Posterior cingulate gyrus (tissue), 11 donors: ENCODE results near the gene KLK2.

Experiments
- DNase-seq, 10 donors: peaks; one replicate each; pipeline versions ENCODE4 v3.0.0 to v3.0.0-alpha.2; 2020 to 2021; ENCODE audit warnings: mixed read lengths in 3 of 10
- intact Hi-C: fragments of 100-400 bp; cut with DNase I; formaldehyde crosslinking; loops from one replicate; pipeline ENCODE4 v1.15.1; 2023

KLK2 gene

GRCh38 chr19:50873056-50873455, at the start of gene KLK2:
Gene KLK2, plus strand, starts transcription at chr19:50873439. Its CDS starts 35 bp downstream, at chr19:50873474.
- intact Hi-C loops, result no loop called here
- no peak for DNase-seq

GRCh38 chr19:50826492-50827240, 46.6 kb upstream of the KLK2 start:
- DNase-seq, result peak in 1 of 10 donors; percentile 68
- intact Hi-C loops, result no loop called here

- DNase-seq, result peak in 1 of 10 donors; percentile 14
- intact Hi-C loops, result no loop called here
Observed at GRCh38 chr19:50827476-50827875, 45.8 kb upstream of the KLK2 start.

GRCh38 chr19:50829801-50830200, 43.4 kb upstream of the KLK2 start:
- intact Hi-C loops, result no loop called here
- DNase-seq, result peak in 1 of 10 donors; percentile 9

GRCh38 chr19:50830266-50831025, 42.8 kb upstream of the KLK2 start:
- peak in 1 of 10 donors; percentile 59 for DNase-seq
- intact Hi-C loops, result no loop called here

GRCh38 chr19:50831026-50831396, 42.2 kb upstream of the KLK2 start:
- intact Hi-C loops, result no loop called here
- DNase-seq, result peak in 1 of 10 donors; percentile 65

GRCh38 chr19:50832666-50833065, 40.6 kb upstream of the KLK2 start:
- peak in 1 of 10 donors; percentile 50 for DNase-seq
- intact Hi-C loops, result no loop called here

- intact Hi-C loops, result no loop called here
- peak in 1 of 10 donors; percentile 27 for DNase-seq
Observed at GRCh38 chr19:50833117-50833801, 40.0 kb upstream of the KLK2 start, which contains the start of gene KLK15. Gene KLK15, minus strand, starts transcription at chr19:50833574. Its CDS starts 2,082 bp downstream, at chr19:50831492.

GRCh38 chr19:50833802-50834167, 39.5 kb upstream of the KLK2 start:
- intact Hi-C loops, result no loop called here
- DNase-seq, result no peak

GRCh38 chr19:50835103-50835784, 38.0 kb upstream of the KLK2 start:
- peak in 1 of 10 donors; percentile 66 for DNase-seq
- intact Hi-C loops, result no loop called here

GRCh38 chr19:50835785-50836542, 37.3 kb upstream of the KLK2 start:
- intact Hi-C loops, result no loop called here
- DNase-seq, result peak; percentile 25 to 95 (median 58)

GRCh38 chr19:50836543-50837195, 36.6 kb upstream of the KLK2 start:
- intact Hi-C loops, result no loop called here
- peak in 2 of 10 donors; percentile 68 to 76 for DNase-seq

- intact Hi-C loops, result no loop called here
- peak in 2 of 10 donors; percentile 34 to 78 for DNase-seq
Observed at GRCh38 chr19:50837300-50837699, 35.9 kb upstream of the KLK2 start.

GRCh38 chr19:50838239-50838638, 35.0 kb upstream of the KLK2 start:
- intact Hi-C loops, result no loop called here
- peak in 1 of 10 donors; percentile 15 for DNase-seq

- intact Hi-C loops, result no loop called here
- DNase-seq, result no peak
Observed at GRCh38 chr19:50839712-50840655, 33.3 kb upstream of the KLK2 start.

GRCh38 chr19:50842130-50842529, 31.1 kb upstream of the KLK2 start:
- DNase-seq, result no peak
- intact Hi-C loops, result no loop called here

- intact Hi-C loops, result no loop called here
Observed at GRCh38 chr19:50843205-50843604, 30.0 kb upstream of the KLK2 start.

GRCh38 chr19:50843701-50844221, 29.5 kb upstream of the KLK2 start:
- intact Hi-C loops, result no loop called here
- no peak for DNase-seq

More at GRCh38 chr19:50843205-50843604, 30.0 kb upstream of the KLK2 start:
- DNase-seq, result no peak
